NCI-H187 treated with DMSO at 0.1 percent for 48 hours (cell line): ENCODE results near the gene PRRX2.
"Not testable (repeated sequence)": the region's sequence is repeated elsewhere in the genome, so short reads cannot be mapped to it uniquely, and the experiment has no call there.

Experiments
- DNase-seq: peaks from one replicate; lab custom pipeline; 2025; lab: John Stamatoyannopoulos, UW

The PRRX2 gene

GRCh38 chr9:129654554-129655040, 10.8 kb upstream of the PRRX2 start:
- no peak for DNase-seq

GRCh38 chr9:129655154-129655553, 10.3 kb upstream of the PRRX2 start:
- DNase-seq: no peak

- no peak for DNase-seq
These were observed 9.8 kb upstream of the PRRX2 start for GRCh38 chr9:129655696-129656095.

DNA sequence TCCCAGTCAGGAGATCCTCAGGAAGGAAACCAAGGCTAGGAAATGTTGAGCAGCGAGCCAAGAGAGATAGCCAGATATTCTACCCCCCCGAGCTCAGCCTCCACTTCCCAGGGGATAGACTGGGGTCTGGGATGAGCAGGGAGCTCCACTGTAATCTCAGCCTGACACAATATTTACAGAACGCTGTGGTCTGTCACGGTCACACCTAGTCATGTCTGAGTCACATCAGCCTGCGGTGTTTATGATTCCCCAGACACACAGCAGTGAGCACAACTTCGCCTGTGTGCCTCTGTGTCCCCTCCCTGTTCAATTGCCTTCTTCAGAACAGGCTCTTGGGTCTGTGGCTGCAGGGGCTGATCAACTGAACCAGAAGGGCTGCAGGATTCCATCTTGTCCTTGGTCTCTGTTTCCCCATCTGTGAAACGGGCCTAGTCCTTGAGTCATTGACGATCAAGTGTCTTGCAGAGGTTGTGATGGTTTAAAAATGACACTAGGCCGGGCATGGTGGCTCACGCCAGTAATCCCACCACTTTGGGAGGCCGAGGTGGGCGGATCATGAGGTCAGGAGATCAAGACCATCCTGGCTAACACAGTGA, 8.6 kb upstream of the PRRX2 start:
- DNase-seq: no peak

GRCh38 chr9:129661029-129661428, 4.4 kb upstream of the PRRX2 start:
- no peak for DNase-seq

GRCh38 chr9:129662239-129662638, 3.2 kb upstream of the PRRX2 start:
- not testable (repeated sequence) for DNase-seq

DNA sequence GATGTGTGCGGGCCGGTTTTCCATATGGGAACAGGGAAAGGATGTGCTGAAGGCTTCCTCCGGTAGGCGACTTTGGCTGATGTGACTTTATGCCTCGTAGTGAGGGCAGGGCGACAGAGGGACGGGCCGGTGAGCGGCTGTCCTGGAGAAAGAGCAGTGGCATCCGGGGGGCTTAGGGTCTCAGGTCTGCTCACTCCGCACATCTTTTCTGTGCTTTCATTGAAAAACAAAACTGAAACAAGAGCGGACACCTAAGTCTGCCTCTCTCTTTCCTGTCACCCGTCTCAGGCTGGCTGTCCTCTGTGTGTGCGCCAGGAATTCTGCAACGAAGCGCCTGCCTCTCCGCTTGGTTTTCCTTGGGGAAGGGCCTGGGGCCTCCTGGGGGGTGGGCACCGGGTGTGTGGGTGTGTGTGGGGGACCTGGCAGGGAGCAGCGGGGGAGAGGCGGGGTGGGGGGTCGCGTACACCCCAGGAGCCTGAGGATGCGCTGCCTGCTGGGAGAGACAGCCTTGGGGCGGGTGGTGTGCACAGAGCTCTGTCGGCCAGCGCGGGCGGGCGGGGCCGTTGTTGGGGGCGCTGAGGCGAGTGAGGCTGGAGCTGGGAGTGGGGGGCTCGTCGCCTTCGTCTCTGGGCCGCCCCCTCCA, 580 bp upstream of the PRRX2 start:
- no peak for DNase-seq

DNA sequence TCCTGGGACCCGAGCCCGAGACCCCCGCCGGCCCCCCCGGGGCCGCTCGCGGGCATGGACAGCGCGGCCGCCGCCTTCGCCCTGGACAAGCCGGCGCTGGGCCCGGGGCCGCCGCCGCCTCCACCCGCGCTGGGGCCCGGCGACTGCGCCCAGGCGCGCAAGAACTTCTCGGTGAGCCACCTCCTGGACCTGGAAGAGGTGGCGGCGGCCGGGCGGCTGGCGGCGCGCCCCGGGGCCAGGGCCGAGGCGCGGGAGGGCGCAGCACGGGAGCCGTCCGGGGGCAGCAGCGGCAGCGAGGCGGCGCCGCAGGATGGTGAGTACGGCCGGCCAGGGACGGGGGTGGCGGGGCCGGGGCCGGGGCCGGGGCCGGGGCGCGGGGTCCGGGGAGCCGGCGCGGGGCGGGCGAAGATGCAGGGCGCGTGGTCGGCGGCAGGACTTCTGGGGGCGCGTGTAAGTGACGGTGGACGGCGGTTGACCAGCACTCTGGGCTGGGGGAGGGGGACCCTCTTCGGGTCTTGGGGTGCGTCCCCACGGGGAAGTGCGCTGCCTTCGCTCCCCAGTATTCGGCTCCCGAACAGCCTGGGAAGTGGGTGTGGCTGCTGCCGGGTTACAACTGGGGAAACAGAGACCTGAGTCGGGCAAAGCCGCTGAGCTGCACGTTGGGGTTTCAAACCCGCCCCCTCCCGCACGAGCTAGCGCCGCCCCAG, 520 bp downstream of the PRRX2 start:
- no peak for DNase-seq

GRCh38 chr9:129666575-129666974, 1.1 kb downstream of the PRRX2 start:
- no peak for DNase-seq

- no peak for DNase-seq
These were observed 1.9 kb downstream of the PRRX2 start for GRCh38 chr9:129667378-129667777.

GRCh38 chr9:129667850-129668249, 2.4 kb downstream of the PRRX2 start:
- DNase-seq: no peak

DNA sequence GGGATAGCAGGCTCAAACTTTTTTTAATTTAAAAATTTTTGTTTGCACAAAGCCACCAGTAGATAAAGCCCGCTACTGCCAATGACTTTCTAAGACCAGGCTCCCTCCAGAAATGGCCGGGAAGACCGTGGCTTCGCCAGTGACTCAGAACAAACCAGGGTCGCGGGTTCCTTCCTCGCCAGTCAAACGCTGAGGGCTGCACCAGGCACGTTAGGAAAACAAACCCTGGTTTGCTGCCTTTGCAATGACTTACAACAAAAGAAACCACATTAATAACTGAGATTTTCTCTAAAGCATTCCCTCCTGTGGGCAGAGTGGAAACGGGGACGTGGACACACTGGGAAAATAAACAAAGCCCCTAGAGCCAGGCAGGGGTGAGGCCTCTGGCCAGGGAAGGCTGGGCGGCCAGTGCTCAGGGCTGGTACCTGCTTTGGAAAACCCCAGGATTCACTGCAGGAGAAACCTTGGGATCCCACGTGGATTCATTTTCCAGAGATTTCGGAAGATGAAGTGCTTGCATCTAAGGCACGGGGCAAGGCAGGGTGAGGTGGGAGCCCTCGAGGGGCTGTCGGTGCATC, 3.8 kb downstream of the PRRX2 start:
- DNase-seq: no peak

DNA sequence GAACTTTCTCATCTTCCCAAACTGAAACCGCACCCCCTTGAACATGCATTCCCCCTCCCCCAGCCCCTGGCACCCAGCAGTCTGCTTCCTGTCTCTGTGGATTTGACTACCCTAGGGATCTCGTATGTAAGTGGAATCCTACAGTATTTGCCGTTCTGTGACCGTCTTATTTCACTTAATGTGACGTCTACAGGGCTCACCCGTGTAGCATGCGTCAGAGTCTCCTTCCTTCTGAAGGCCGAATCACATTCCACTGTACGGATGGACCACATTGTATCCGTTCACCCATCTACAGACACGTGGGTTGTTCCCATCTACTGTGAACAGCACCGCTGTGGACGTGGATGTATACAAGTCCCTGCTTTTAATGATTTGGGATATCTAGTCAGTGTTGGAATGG, 4.5 kb downstream of the PRRX2 start:
- DNase-seq: no peak

GRCh38 chr9:129671065-129671464, 5.6 kb downstream of the PRRX2 start:
- no peak for DNase-seq

- no peak for DNase-seq
These were observed 6.1 kb downstream of the PRRX2 start for GRCh38 chr9:129671519-129671918.

GRCh38 chr9:129672702-129673101, 7.3 kb downstream of the PRRX2 start:
- no peak for DNase-seq

DNA sequence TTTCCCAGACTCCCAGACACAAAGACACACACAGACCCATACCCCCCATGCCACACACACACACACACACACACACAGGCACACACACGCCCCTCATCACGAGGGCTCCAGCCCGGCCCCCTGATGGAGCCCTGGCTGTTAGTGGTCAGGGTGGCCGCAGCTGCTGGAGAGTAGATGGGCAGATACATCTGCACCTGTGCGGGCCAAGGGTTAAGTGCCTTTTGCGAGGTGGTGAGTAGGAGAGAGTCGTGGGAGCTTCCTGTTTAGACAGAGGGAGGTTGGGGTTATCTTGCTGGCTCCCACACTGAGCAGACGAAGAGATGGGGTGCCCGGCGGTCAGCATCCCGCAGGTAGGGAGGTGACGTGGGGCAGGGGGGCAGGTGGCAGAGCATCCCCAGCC, 8.2 kb downstream of the PRRX2 start:
- DNase-seq: no peak

GRCh38 chr9:129674229-129674628, 8.8 kb downstream of the PRRX2 start:
- no peak for DNase-seq

DNA sequence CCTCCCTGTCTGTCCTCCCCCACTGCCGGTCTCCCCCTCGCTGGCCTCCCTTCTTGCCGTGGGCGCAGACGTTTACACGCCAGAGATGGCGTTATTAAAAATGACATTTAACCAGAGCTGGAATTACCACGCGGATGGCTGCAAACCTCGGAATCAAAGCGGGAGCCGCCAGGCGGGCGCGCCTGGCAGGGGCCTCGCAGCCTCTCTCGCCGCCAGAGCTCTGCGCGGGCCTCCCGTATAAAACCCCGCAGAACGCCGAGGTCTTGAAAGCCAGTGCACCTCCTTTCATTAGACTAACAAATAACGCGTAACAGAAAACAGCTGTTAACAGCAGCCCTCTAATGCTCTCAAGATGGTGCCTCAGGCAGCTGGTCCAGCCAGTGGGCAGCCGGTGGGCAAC, 10.2 kb downstream of the PRRX2 start:
- DNase-seq: no peak

DNA sequence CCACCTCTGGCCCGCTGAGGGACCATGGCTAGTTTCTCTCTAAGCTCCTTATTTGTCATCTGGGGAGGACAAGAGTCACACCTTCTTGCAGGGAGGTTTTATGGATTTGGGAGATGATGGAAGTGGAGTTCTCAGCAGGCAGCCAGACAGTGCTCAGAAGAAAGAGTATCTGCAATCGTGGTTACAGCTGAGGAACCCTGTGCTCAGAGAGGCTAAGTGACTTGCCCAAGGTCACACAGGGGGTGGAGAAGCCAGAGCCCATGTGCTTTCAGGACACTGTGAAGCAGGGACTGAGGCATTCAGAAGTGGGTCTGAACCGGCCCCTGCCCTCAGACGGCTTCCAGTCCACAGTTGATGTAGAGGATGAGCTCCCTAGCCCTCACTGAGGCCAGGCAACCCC, 10.8 kb downstream of the PRRX2 start:
- no peak for DNase-seq

DNA sequence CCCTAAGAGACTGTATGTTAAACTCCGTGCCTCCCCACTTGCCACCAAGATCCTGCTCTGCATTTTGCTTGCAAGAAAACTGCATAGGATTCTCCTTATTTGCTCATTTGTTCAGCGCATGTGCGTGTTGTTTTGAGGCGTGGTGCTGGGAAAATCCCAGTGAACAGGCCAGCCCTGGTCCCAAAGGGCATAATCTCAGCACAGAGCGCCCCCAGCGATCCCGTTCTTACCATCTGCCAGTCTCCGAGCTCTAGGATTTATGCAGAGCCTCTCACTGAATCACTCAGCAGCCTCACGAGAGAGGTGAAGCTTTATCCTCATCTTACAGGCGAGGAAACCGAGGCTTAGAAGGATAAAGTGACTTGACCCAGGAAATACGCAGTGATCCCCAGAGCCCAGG, 11.5 kb downstream of the PRRX2 start:
- DNase-seq: no peak

DNA sequence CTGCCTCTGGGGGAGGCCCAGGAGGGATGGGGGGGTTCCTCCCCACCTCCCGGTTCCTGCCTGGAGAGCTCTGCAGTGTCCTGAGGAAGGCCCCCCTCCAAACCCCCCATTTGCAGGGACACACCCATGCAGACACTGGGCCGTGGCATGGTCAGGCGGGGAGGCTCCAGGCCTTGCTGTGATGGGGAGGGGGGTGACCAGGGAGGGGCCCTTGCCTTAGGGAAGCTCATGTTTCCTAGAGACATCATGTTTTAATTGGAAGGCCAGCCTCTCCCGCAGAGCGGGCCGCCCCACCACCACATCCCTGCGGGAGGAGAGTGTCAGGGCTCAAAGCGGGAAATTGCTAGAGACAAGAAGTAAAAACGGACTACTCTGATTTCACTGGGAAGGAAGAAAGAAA, 12.0 kb downstream of the PRRX2 start:
- no peak for DNase-seq

DNA sequence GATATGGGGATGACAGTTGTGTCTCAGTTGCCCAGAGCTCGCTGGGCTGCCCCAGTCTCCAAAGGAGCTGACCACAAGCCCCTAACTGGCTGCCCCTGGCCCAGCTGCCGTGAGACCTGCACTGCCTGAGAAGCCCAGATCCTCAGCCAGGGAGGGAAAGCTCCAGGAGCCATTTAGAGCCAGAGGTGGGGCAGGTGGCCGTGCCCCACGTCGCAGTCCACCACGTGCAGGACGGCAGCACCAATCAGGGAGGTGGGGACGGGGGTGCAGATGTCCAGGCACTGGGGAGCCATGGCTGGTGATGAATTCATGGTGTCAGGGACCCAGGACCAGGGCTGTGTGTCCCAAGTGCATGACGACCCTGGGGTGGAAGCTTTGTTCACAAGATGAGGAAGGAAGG, 13.4 kb downstream of the PRRX2 start:
- DNase-seq: no peak
